Adipocyte (in vitro differentiated cells): ENCODE results near the gene TSPAN5.

Experiments used
- DNase-seq: peaks from one replicate; pipeline ENCODE4 v3.0.0-alpha.2; 2015; ENCODE audit warnings: low read depth
- H3K27me3 ChIP-seq: replicated peaks from 2 replicates; pipeline ENCODE4 v1.7.0; 2013; ENCODE audit warnings: mild to moderate bottlenecking, low read length, moderate library complexity; ENCODE audit not compliant: control insufficient read depth, insufficient read depth
- H3K36me3 ChIP-seq: 2 replicates; pipeline ENCODE4 v1.7.0; 2013; ENCODE audit warnings: low read length, mild to moderate bottlenecking, moderate library complexity; ENCODE audit not compliant: control insufficient read depth, insufficient read depth, severe bottlenecking
- H3K4me1 ChIP-seq: 2 replicates; pipeline ENCODE4 v1.7.0; 2013; ENCODE audit warnings: mild to moderate bottlenecking, low read length, moderate library complexity; ENCODE audit not compliant: control insufficient read depth, insufficient read depth
- H3K4me3 ChIP-seq: 2 replicates; pipeline ENCODE4 v1.7.0; 2013; ENCODE audit warnings: mild to moderate bottlenecking, low read length, moderate library complexity
- H3K9ac ChIP-seq: 2 replicates; pipeline ENCODE4 v1.7.0; 2013; ENCODE audit warnings: mild to moderate bottlenecking, low read length, moderate library complexity
- H3K9me3 ChIP-seq: 2 replicates; pipeline ENCODE4 v1.7.0; 2013; ENCODE audit warnings: mild to moderate bottlenecking, low read length, moderate library complexity; ENCODE audit not compliant: control insufficient read depth

TSPAN5 gene

DNA sequence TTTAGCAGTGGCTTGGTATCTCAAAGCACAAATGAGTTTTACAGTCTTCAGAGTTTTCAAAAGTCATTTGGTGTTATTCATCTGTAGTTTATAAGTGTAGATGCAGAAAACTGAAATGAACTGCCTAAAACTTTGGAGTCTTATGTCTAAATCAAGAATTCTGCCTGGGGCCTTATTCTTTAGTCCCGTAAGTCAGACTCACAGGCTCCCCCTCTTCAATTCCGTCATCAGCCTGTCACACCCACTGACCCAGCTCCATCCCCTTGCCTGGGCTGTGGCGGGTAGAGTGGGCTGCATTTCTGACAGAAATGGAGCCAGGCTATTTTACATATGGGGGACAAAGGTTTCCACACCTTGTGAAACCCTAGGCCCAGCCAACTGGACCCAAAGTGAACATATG is 44.3 kb downstream of the TSPAN5 start:
- no peak overlapping the region for H3K4me3 ChIP-seq
- H3K36me3 ChIP-seq: no peaks in the 10 kb centered on the region
- peaks cover 43% of the 10 kb centered on the region for H3K4me1 ChIP-seq
- no peaks in the 10 kb centered on the region for H3K9me3 ChIP-seq
- no peaks in the 10 kb centered on the region for H3K27me3 ChIP-seq
- DNase-seq: no peak
- no peak overlapping the region for H3K9ac ChIP-seq

DNA sequence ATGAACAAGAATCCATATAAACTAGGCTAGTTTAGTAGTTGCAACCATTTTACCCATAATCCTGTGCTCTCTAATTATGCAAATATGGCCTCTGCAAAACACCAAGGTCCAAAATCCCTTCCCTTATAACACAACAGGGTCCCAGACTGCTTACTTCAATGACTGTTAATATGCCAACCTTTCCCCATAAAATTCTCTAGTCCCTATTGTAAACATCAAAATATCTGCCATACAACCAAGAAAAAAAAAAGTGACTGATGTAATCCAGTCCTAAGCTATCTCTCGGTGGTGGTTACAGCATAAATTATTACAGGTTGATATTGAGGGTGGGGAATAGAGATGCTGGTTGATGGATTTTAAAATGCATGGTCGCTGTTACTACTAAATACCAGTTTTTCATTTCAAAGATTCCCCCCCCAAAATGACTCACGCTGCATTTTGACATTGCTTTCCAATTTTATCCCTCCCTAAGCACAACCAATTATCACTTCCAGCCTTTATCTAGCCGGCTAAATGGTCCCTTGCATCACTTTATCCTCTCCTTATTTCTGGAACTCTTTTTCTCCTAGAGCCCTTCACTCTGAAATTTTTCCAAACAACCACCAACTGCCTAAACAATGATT is 44.8 kb downstream of the TSPAN5 start:
- H3K27me3 ChIP-seq: no peaks in the 10 kb centered on the region
- H3K9me3 ChIP-seq: no peaks in the 10 kb centered on the region
- H3K4me3 ChIP-seq: no peak overlapping the region
- no peak overlapping the region for H3K9ac ChIP-seq
- peak; percentile 37 for DNase-seq
- peaks cover 43% of the 10 kb centered on the region for H3K4me1 ChIP-seq
- no peaks in the 10 kb centered on the region for H3K36me3 ChIP-seq

DNA sequence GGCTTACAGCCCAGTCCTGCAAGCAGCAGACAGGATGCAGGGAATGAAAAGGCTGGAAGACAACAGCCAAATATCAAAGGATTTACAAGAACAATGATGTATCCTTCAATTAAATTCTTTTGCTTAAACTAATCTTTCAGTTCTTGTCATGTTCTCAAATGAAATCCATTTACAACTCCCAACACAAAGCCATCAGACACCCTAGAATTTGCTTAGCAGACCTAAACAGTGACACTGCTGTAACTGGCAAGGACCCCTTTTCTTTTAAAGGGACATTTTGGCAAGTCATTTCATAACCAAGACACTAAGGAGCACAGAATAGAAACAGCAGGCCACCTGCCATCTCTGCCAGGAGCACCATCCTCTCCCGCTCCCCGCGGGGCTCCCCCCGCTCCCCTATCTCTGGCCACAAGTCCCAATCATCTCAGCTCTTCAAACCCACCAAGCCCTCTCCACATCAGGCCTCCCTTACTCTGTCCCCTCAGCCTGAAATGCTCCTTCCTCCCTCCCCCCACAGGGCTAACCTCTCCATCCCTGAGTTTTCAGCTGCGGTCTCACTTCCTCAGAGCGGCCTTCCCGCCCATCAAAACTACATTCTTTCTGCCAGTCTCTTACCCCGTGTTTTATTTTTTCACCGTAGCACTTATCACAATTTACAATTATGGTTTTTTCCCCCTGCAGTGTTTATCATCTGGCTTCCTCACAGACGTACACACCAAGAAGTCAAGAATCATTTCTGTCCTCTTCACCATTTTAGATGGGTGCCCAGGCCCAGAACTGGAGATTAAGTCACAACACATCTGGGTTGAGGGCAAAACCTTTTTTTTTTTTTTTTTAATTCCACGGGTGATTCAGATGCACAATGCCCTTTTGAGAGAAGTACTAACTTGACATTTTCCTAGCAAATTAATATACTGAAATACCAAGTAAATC is 45.8 kb downstream of the TSPAN5 start:
- no peak overlapping the region for H3K4me3 ChIP-seq
- H3K27me3 ChIP-seq: no peaks in the 10 kb centered on the region
- no peaks in the 10 kb centered on the region for H3K9me3 ChIP-seq
- H3K36me3 ChIP-seq: no peaks in the 10 kb centered on the region
- H3K9ac ChIP-seq: no peak overlapping the region
- peaks cover 43% of the 10 kb centered on the region for H3K4me1 ChIP-seq
- DNase-seq: no peak

DNA sequence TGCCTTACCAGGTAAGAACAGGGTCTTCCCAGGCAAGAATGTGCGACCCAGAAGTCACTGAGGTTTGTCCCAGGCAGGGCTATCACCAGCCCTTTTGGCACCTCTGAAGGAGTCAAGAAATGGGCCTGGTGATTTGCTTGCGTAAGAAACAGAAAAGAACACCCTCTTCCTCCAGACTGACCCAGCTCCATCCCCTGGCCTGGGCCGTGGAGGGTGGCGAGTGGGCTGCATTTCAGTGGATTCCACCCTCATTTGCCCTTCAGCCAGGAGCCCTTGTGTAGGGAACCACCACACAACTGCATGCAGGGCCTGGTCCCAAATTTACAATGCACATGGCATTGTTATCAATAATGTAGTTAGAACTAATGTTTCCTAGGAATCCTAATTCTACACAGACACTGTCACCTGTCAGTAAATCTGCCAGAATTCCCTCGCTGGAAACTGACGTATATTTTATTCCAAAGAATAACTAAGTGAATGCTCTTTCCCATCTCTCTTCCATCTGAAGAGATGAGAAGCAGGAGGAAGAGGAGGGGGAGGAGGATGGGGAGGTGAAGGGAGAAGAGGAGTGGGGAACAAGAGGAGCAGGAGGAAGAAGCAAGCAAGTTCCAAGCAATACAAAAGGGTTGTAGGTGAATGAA is 46.6 kb downstream of the TSPAN5 start:
- Histone ChIP-seq H3K4me1 (peaks cover 43% of the 10 kb centered on the region), H3K9ac (no peak overlapping the region), H3K36me3 (no peaks in the 10 kb centered on the region), H3K9me3 (no peaks in the 10 kb centered on the region), H3K27me3 (no peaks in the 10 kb centered on the region), H3K4me3 (no peak overlapping the region)
- no peak for DNase-seq

DNA sequence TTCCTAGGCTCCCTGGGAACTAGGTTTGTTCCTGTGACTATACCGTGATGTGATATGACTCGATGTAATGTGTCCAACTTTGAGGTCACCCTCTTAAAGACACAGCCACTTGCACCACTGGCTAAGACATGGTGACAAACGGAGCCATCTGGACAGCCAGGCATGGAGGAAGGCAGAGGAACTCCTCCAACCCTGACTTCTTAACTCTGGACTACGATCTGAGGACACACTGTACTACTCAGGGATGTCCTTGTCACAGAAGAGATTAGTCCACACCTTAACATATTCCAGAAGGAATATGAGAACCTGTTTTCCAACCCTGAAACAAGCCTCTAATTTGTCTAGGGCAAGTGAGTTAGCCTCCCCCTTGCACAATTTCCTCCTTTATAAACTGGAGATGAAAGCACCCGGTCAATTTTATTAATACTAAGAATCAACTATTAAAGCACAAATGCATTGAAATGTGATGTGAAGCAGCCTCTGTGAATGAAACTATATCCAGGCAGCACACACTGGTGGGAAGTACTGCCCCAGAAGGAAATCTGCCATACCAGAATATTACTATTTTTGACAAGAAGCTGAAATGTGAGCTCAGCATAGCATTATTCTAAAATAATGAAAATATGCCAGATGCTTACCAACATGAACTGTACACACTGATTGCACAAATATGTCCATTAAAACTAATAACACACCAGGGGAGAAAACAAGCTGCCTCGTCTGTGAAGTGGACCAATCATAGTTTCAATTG is 47.3 kb downstream of the TSPAN5 start:
- no peak for DNase-seq
- H3K27me3 ChIP-seq: no peaks in the 10 kb centered on the region
- peaks cover 43% of the 10 kb centered on the region for H3K4me1 ChIP-seq
- H3K36me3 ChIP-seq: no peaks in the 10 kb centered on the region
- no peaks in the 10 kb centered on the region for H3K9me3 ChIP-seq
- H3K4me3 ChIP-seq: no peak overlapping the region
- no peak overlapping the region for H3K9ac ChIP-seq

DNA sequence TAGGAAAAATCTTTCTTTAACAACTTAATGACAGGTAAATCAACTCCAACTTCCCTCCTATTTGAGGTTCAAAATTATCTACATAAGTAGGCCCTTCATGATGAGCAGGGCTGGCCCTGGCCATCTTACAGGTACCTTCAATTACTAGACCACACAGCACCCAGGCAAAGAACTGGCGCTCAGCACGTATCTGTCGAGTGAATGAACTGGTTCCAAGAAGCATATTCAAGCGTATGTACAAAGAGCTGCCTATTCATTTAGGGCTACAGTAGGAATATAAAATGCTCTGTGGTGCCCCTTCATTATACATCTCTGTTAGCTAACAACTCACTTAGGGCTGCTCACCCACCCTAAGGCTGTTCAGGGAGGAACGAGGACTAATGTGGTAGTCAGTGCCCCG is 48.0 kb downstream of the TSPAN5 start:
- no peak for DNase-seq
- H3K4me1 ChIP-seq: peaks cover 43% of the 10 kb centered on the region
- H3K4me3 ChIP-seq: no peak overlapping the region
- H3K27me3 ChIP-seq: no peaks in the 10 kb centered on the region
- H3K9me3 ChIP-seq: no peaks in the 10 kb centered on the region
- no peak overlapping the region for H3K9ac ChIP-seq
- no peaks in the 10 kb centered on the region for H3K36me3 ChIP-seq

DNA sequence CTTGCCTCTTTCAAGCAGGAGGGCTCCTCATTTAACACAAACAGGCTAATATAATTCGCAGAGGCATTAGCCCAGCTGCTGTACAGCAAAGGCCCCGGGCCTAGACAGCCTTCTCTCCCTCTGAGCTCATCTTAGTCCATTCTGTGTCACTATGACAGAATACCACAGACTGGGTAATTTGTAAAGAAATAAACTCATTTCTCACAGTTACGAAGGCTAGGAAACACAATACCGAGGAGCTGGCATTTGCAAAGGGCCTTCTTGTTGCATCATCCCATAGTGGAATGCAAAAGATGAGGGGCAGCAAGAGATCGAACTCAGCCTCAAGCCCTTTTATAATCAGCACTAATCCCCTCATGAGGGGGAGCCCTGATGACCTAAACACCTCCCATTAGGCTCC is 48.5 kb downstream of the TSPAN5 start:
- Histone ChIP-seq H3K4me1 (peaks cover 43% of the 10 kb centered on the region), H3K9ac (no peak overlapping the region), H3K9me3 (no peaks in the 10 kb centered on the region), H3K36me3 (no peaks in the 10 kb centered on the region), H3K4me3 (no peak overlapping the region), H3K27me3 (no peaks in the 10 kb centered on the region)
- peak; percentile 72 for DNase-seq

DNA sequence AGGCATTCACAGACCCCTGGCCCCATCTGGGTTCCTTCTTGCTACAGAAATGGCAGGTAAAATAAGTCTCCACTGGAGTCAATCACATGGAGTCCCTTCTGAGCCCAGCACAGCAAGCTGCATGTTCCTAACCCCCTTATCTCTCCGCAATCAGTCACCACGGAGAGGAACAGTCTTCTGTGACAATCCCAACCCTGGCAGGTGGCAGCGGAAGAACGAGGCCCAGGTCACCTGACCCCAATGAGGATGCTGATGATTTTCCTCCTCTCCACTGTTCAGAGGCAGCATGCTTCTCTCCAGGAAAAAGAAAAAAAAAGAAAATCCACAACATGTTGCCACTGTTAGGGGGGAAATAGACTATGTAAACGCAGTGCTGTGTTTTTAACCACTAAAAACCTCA is 50.1 kb downstream of the TSPAN5 start:
- H3K9ac ChIP-seq: no peak overlapping the region
- peaks cover 31% of the 10 kb centered on the region for H3K4me1 ChIP-seq
- no peak for DNase-seq
- H3K4me3 ChIP-seq: no peak overlapping the region
- no peaks in the 10 kb centered on the region for H3K27me3 ChIP-seq
- H3K36me3 ChIP-seq: no peaks in the 10 kb centered on the region
- no peaks in the 10 kb centered on the region for H3K9me3 ChIP-seq

DNA sequence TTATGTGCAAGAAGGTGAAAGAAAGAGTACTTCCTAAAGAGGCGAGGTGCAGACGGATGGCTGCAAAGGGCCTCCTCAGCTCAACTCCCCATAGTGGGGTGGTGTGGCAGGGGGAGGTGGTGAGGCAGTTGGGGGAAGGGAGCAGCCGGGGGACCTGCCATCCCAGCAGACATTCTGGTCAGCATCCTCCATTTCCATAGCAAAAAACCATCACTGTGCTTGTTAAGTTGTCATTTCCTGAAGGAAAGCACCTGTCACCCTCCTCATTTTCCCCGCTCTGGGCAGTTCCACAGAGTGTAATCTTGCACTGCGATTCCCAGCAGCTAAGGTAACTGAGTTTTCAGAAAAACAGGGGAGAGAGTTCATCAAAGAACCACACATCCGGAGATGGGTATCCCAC is 51.5 kb downstream of the TSPAN5 start:
- no peak overlapping the region for H3K4me3 ChIP-seq
- no peak overlapping the region for H3K9ac ChIP-seq
- H3K9me3 ChIP-seq: no peaks in the 10 kb centered on the region
- H3K4me1 ChIP-seq: peaks cover 22% of the 10 kb centered on the region
- DNase-seq: no peak
- H3K27me3 ChIP-seq: no peaks in the 10 kb centered on the region
- no peaks in the 10 kb centered on the region for H3K36me3 ChIP-seq

DNA sequence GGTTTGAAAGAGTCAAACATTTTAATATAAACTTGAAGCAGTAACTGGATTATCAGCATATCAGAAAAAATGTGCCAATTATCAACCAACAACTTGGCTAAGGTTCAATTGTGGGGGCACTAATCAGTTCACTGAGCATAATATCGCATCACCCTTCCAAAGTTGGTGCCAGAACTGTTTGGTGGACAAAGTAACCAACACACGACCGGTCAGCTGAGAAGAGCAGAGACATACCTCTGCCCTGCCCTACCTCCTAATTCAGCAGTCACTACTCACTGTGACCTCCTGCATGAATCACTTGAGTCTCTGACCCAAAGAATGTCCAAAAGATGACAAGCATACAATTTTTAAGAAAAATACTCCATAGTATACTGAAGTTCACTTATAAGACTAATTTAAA is 53.2 kb downstream of the TSPAN5 start:
- Histone ChIP-seq H3K27me3 (no peaks in the 10 kb centered on the region), H3K4me3 (no peak overlapping the region), H3K36me3 (no peaks in the 10 kb centered on the region), H3K9me3 (no peaks in the 10 kb centered on the region), H3K9ac (no peak overlapping the region), H3K4me1 (peaks cover 10% of the 10 kb centered on the region)
- DNase-seq: no peak

DNA sequence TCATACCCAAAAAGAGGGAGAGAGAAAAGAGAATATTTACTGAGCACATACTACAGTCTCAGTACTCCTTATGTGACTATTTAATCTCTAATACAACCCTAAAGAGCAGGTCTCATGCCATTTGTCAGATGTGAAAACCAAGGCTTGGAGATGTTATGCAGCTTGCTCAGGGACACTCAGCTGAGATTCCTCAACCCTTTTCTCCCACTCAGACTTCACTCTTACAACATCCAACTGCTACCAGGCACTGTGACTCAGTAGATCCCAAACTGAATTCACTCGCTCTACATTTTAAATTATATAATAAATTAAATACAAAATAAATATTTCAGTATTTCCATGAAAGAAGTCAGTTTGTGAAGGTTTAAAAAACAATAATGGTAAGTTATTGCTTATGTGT is 53.7 kb downstream of the TSPAN5 start:
- no peaks in the 10 kb centered on the region for H3K36me3 ChIP-seq
- no peak for DNase-seq
- no peaks in the 10 kb centered on the region for H3K27me3 ChIP-seq
- no peak overlapping the region for H3K4me3 ChIP-seq
- H3K9ac ChIP-seq: no peak overlapping the region
- peaks cover 5% of the 10 kb centered on the region for H3K4me1 ChIP-seq
- H3K9me3 ChIP-seq: no peaks in the 10 kb centered on the region
